ENCODE measurements around the gene STT3B.
A peak's percentile ranks its signal among the peaks of the same experiment; 100 is the strongest.
"Not testable (repeated sequence)": the region's sequence is repeated elsewhere in the genome, so short reads cannot be mapped to it uniquely, and the experiment has no call there.

Gene STT3B

GRCh38 chr3:31573036-31573779 is 40.5 kb downstream of the STT3B start:
- Mint-ChIP-seq H3K36me3 (peaks cover 31% of the 10 kb centered on the region), H3K4me3 (no peak overlapping the region), H3K9me3 (no peaks in the 10 kb centered on the region), H3K27me3 (no peaks in the 10 kb centered on the region), H3K4me1 (peaks cover 58% of the 10 kb centered on the region), H3K27ac (no peak overlapping the region)
- CTCF ChIA-PET, result no interaction called here
- DNase-seq, result no peak

GRCh38 chr3:31575448-31575847 is 42.7 kb downstream of the STT3B start:
- Mint-ChIP-seq H3K9me3 (no peaks in the 10 kb centered on the region), H3K4me3 (no peak overlapping the region), H3K4me1 (peaks cover 50% of the 10 kb centered on the region), H3K27me3 (no peaks in the 10 kb centered on the region), H3K27ac (peak overlapping the region; percentile 25), H3K36me3 (peaks cover 41% of the 10 kb centered on the region)
- CTCF ChIA-PET, result interaction anchor here (1.0 to 1.2 kb wide), 3 partner anchors 9 to 228 kb away, joined by 3 to 4 read pairs (median 4); no protein-coding TSS in a partner anchor
- DNase-seq, result no peak

- H3K27me3 Mint-ChIP-seq, result no peaks in the 10 kb centered on the region
- CTCF ChIA-PET, result interaction anchor here (1.0 kb wide), 2 partner anchors 192 to 229 kb away, joined by 3 to 4 read pairs; no protein-coding TSS in a partner anchor
- peaks cover 42% of the 10 kb centered on the region for H3K36me3 Mint-ChIP-seq
- H3K27ac Mint-ChIP-seq, result no peak overlapping the region
- no peaks in the 10 kb centered on the region for H3K9me3 Mint-ChIP-seq
- no peak overlapping the region for H3K4me3 Mint-ChIP-seq
- H3K4me1 Mint-ChIP-seq, result peaks cover 45% of the 10 kb centered on the region
- no peak for DNase-seq
Measured at GRCh38 chr3:31576521-31576920, 43.8 kb downstream of the STT3B start.

- CTCF ChIA-PET, result no interaction called here
- Mint-ChIP-seq H3K27me3 (no peaks in the 10 kb centered on the region), H3K36me3 (peaks cover 48% of the 10 kb centered on the region), H3K4me3 (no peak overlapping the region), H3K27ac (no peak overlapping the region), H3K9me3 (no peaks in the 10 kb centered on the region), H3K4me1 (peaks cover 49% of the 10 kb centered on the region)
- no peak for DNase-seq
Measured at GRCh38 chr3:31577232-31577631, 44.5 kb downstream of the STT3B start.

- CTCF ChIA-PET, result no interaction called here
- Mint-ChIP-seq H3K27me3 (no peaks in the 10 kb centered on the region), H3K4me1 (peaks cover 59% of the 10 kb centered on the region)
Measured at GRCh38 chr3:31579828-31580227, 47.1 kb downstream of the STT3B start.

GRCh38 chr3:31580645-31581044 is 47.9 kb downstream of the STT3B start:
- no peak overlapping the region for H3K27ac Mint-ChIP-seq
- peaks cover 70% of the 10 kb centered on the region for H3K36me3 Mint-ChIP-seq
- CTCF ChIA-PET, result no interaction called here
- H3K4me3 Mint-ChIP-seq, result no peak overlapping the region
- H3K9me3 Mint-ChIP-seq, result no peaks in the 10 kb centered on the region
- peaks cover 53% of the 10 kb centered on the region for H3K4me1 Mint-ChIP-seq
- no peaks in the 10 kb centered on the region for H3K27me3 Mint-ChIP-seq
- DNase-seq, result no peak

More at GRCh38 chr3:31579828-31580227, 47.1 kb downstream of the STT3B start:
- H3K36me3 Mint-ChIP-seq, result peaks cover 64% of the 10 kb centered on the region
- no peak for DNase-seq
- no peak overlapping the region for H3K4me3 Mint-ChIP-seq
- no peak overlapping the region for H3K27ac Mint-ChIP-seq
- no peaks in the 10 kb centered on the region for H3K9me3 Mint-ChIP-seq

GRCh38 chr3:31581660-31582059 is 48.9 kb downstream of the STT3B start:
- no peaks in the 10 kb centered on the region for H3K27me3 Mint-ChIP-seq
- DNase-seq, result no peak
- no peaks in the 10 kb centered on the region for H3K9me3 Mint-ChIP-seq
- no peak overlapping the region for H3K4me3 Mint-ChIP-seq
- H3K4me1 Mint-ChIP-seq, result peaks cover 44% of the 10 kb centered on the region
- CTCF ChIA-PET, result no interaction called here
- peaks cover 76% of the 10 kb centered on the region for H3K36me3 Mint-ChIP-seq
- no peak overlapping the region for H3K27ac Mint-ChIP-seq

- H3K27me3 Mint-ChIP-seq, result no peaks in the 10 kb centered on the region
- peaks cover 89% of the 10 kb centered on the region for H3K36me3 Mint-ChIP-seq
- CTCF ChIA-PET, result no interaction called here
- peaks cover 26% of the 10 kb centered on the region for H3K4me1 Mint-ChIP-seq
- H3K27ac Mint-ChIP-seq, result no peak overlapping the region
- H3K4me3 Mint-ChIP-seq, result no peak overlapping the region
- peaks cover 26% of the 10 kb centered on the region for H3K9me3 Mint-ChIP-seq
- no peak for DNase-seq
Measured at GRCh38 chr3:31589228-31589627, 56.5 kb downstream of the STT3B start.

- H3K4me3 Mint-ChIP-seq, result no peak overlapping the region
- H3K27ac Mint-ChIP-seq, result no peak overlapping the region
- DNase-seq, result no peak
- CTCF ChIA-PET, result interaction anchor here (0.9 kb wide), 1 partner anchor 318 kb away, joined by 3 read pairs; no protein-coding TSS in a partner anchor
- no peaks in the 10 kb centered on the region for H3K27me3 Mint-ChIP-seq
- peaks cover 31% of the 10 kb centered on the region for H3K4me1 Mint-ChIP-seq
- peaks cover 26% of the 10 kb centered on the region for H3K9me3 Mint-ChIP-seq
- H3K36me3 Mint-ChIP-seq, result peaks cover 94% of the 10 kb centered on the region
Measured at GRCh38 chr3:31590650-31591049, 57.9 kb downstream of the STT3B start.

- CTCF ChIA-PET, result no interaction called here
- Mint-ChIP-seq H3K27me3 (no peaks in the 10 kb centered on the region), H3K4me1 (peaks cover 39% of the 10 kb centered on the region), H3K36me3 (peaks cover 86% of the 10 kb centered on the region), H3K27ac (peak overlapping the region; percentile 71), H3K4me3 (no peak overlapping the region), H3K9me3 (peaks cover 25% of the 10 kb centered on the region)
- no peak for DNase-seq
Measured at GRCh38 chr3:31592764-31593163, 60.0 kb downstream of the STT3B start.

GRCh38 chr3:31596176-31596575 is 63.5 kb downstream of the STT3B start:
- CTCF ChIA-PET, result no interaction called here
- Mint-ChIP-seq H3K27ac (peak overlapping the region; percentile 26), H3K4me1 (peaks cover 39% of the 10 kb centered on the region), H3K36me3 (peaks cover 78% of the 10 kb centered on the region), H3K27me3 (no peaks in the 10 kb centered on the region), H3K9me3 (peaks cover 5% of the 10 kb centered on the region), H3K4me3 (no peak overlapping the region)
- DNase-seq, result no peak

GRCh38 chr3:31600431-31600830 is 67.7 kb downstream of the STT3B start:
- peaks cover 77% of the 10 kb centered on the region for H3K36me3 Mint-ChIP-seq

GRCh38 chr3:31605333-31605732 is 72.6 kb downstream of the STT3B start:
- Mint-ChIP-seq H3K36me3 (peaks cover 88% of the 10 kb centered on the region), H3K4me1 (peaks cover 21% of the 10 kb centered on the region), H3K9me3 (peaks cover 39% of the 10 kb centered on the region)
- CTCF ChIA-PET, H3K4me3 Mint-ChIP-seq, DNase-seq, H3K27me3 Mint-ChIP-seq, H3K27ac Mint-ChIP-seq: not testable (repeated sequence)

More at GRCh38 chr3:31600431-31600830, 67.7 kb downstream of the STT3B start:
- CTCF ChIA-PET, result no interaction called here
- Mint-ChIP-seq H3K9me3 (peaks cover 11% of the 10 kb centered on the region), H3K27me3 (no peaks in the 10 kb centered on the region), H3K4me1 (peaks cover 10% of the 10 kb centered on the region), H3K4me3 (no peak overlapping the region), H3K27ac (no peak overlapping the region)
- no peak for DNase-seq

GRCh38 chr3:31606453-31606852 is 73.7 kb downstream of the STT3B start:
- Mint-ChIP-seq H3K4me1 (peaks cover 26% of the 10 kb centered on the region), H3K36me3 (peaks cover 85% of the 10 kb centered on the region), H3K27me3 (no peaks in the 10 kb centered on the region), H3K9me3 (peaks cover 39% of the 10 kb centered on the region), H3K27ac (no peak overlapping the region), H3K4me3 (no peak overlapping the region)
- CTCF ChIA-PET, result no interaction called here
- DNase-seq, result no peak

GRCh38 chr3:31610700-31611275 is 78.1 kb downstream of the STT3B start:
- DNase-seq, result no peak
- H3K27me3 Mint-ChIP-seq, result no peaks in the 10 kb centered on the region
- H3K9me3 Mint-ChIP-seq, result peaks cover 24% of the 10 kb centered on the region
- no peak overlapping the region for H3K27ac Mint-ChIP-seq
- CTCF ChIA-PET, result interaction anchor here (1.0 kb wide), 2 partner anchors 85 to 156 kb away, joined by 3 read pairs; no protein-coding TSS in a partner anchor
- H3K4me1 Mint-ChIP-seq, result peaks cover 33% of the 10 kb centered on the region
- H3K4me3 Mint-ChIP-seq, result no peak overlapping the region
- H3K36me3 Mint-ChIP-seq, result peaks cover 79% of the 10 kb centered on the region
